Measurements from ENCODE around the gene ISG20. TPM values are rescaled to one million over a fixed set of nuclear protein-coding genes. Genes with fewer than 3 reads are reported as not detected.

Gene ISG20
- total RNA-seq, 2 experiments from 2014 or later: 310 to 345 TPM

DNA sequence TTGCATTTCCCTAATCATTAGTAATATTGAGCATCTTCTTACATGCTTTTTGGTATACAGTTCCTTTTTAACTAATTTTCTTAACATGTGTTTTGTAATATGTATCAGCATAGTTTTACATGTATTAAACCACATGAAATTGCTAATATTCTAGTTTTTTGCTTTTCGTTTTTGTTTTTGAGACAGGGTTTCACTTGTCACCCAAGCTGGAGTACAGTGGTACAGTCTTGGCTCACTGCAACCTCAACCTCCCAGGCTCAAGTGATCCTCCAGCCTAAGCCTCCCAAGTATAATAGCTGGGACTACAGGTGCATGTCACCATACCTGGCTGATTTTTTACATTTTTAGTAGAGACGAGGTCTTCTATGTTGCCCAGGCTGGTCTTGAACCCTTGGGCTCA, 4.4 kb upstream of the ISG20 start:
- peaks cover 5% of the 10 kb centered on the region; the same call in 1 of the 2 replicates for H4K20me1 ChIP-seq (ENCODE audit: insufficient read depth, low read length)
- no peak for TF ChIP-seq EZH2phosphoT487 (IDR thresholded peaks at IDR 0.05; ENCODE audit: borderline replicate concordance, low read depth, low read length)
- no peak for TF ChIP-seq CTCF (conservative IDR thresholded peaks at IDR 0.05; ENCODE audit: low read length)
- no peak for DNase-seq (ENCODE audit: low spot score)
- peak overlapping the region; percentile 97 for H3K4me2 ChIP-seq (ENCODE audit: low read length)
- peaks cover 65% of the 10 kb centered on the region for H3K79me2 ChIP-seq (ENCODE audit: insufficient read depth, low read depth, low read length)
- intact Hi-C loops (cut with micrococcal nuclease; ENCODE audit: unreplicated experiment): no loop called here
- CTCF ChIA-PET (ENCODE audit: unreplicated experiment): interaction anchor here (0.8 kb wide), 1 partner anchor 11 kb away, joined by 3 read pairs; no protein-coding TSS in a partner anchor
- H3K9me2 ChIP-seq (ENCODE audit: insufficient read depth, low read length): no peaks in the 10 kb centered on the region
- H3K4me1 ChIP-seq (ENCODE audit: insufficient read depth, low read length, poor library complexity, severe bottlenecking): peaks cover 74% of the 10 kb centered on the region
- H3K36me3 ChIP-seq (ENCODE audit: insufficient read depth, low read length): peaks cover 69% of the 10 kb centered on the region
- H3K27ac ChIP-seq (ENCODE audit: low read depth, low read length, poor library complexity, severe bottlenecking): peak overlapping the region; percentile 97
- POLR2A ChIA-PET: interaction anchor here (1.2 to 1.5 kb wide), 3 partner anchors 10 to 24 kb away, joined by 4 to 6 read pairs (median 4); no protein-coding TSS in a partner anchor
- no peaks in the 10 kb centered on the region for H3K9me3 ChIP-seq (ENCODE audit: low read length)
- no TSS peak for BruUV-seq (replicated peaks)
- peak overlapping the region; percentile 17 for H3K4me3 ChIP-seq (ENCODE audit: low read depth, low read length, poor library complexity, severe bottlenecking)
- H2AFZ ChIP-seq (ENCODE audit: low read length): no peak overlapping the region

- Histone ChIP-seq H4K20me1 (ENCODE audit: insufficient read depth, low read length) (no peaks in the 10 kb centered on the region), H3K4me1 (ENCODE audit: insufficient read depth, low read length, poor library complexity, severe bottlenecking) (peaks cover 74% of the 10 kb centered on the region), H3K36me3 (ENCODE audit: insufficient read depth, low read length) (peaks cover 66% of the 10 kb centered on the region), H3K27ac (ENCODE audit: low read depth, low read length, poor library complexity, severe bottlenecking) (peak overlapping the region; percentile 97), H3K4me3 (ENCODE audit: low read depth, low read length, poor library complexity, severe bottlenecking) (peak overlapping the region; percentile 58), H3K9me2 (ENCODE audit: insufficient read depth, low read length) (no peaks in the 10 kb centered on the region), H3K4me2 (ENCODE audit: low read length) (peak overlapping the region; percentile 97), H3K79me2 (ENCODE audit: insufficient read depth, low read depth, low read length) (peaks cover 67% of the 10 kb centered on the region), H2AFZ (ENCODE audit: low read length) (peak overlapping the region; percentile 14; the same call in 1 of the 2 replicates), H3K9me3 (ENCODE audit: low read length) (no peaks in the 10 kb centered on the region)
- intact Hi-C loops (cut with micrococcal nuclease; ENCODE audit: unreplicated experiment): no loop called here
- POLR2A ChIA-PET: interaction anchor here (0.5 to 1.7 kb wide), 7 partner anchors 8 to 710 kb away, joined by 3 to 8 read pairs (median 4); no protein-coding TSS in a partner anchor
- DNase-seq (ENCODE audit: low spot score): peak; percentile 86
- CTCF ChIA-PET (ENCODE audit: unreplicated experiment): interaction anchor here (0.5 to 0.8 kb wide), 2 partner anchors 10 to 382 kb away, joined by 3 read pairs; no protein-coding TSS in a partner anchor
- TF ChIP-seq CTCF (conservative IDR thresholded peaks at IDR 0.05; ENCODE audit: low read length): no peak
- TF ChIP-seq EZH2phosphoT487 (IDR thresholded peaks at IDR 0.05; ENCODE audit: borderline replicate concordance, low read depth, low read length): no peak
- no TSS peak for BruUV-seq (replicated peaks)
Observed at GRCh38 chr15:88635318-88635717, 3.5 kb upstream of the ISG20 start.

GRCh38 chr15:88636050-88636449, 2.8 kb upstream of the ISG20 start:
- Histone ChIP-seq H3K4me3 (ENCODE audit: low read depth, low read length, poor library complexity, severe bottlenecking) (peak overlapping the region; percentile 58), H3K4me2 (ENCODE audit: low read length) (peak overlapping the region; percentile 97), H3K4me1 (ENCODE audit: insufficient read depth, low read length, poor library complexity, severe bottlenecking) (peaks cover 80% of the 10 kb centered on the region), H4K20me1 (ENCODE audit: insufficient read depth, low read length) (no peaks in the 10 kb centered on the region), H3K9me2 (ENCODE audit: insufficient read depth, low read length) (no peaks in the 10 kb centered on the region), H3K36me3 (ENCODE audit: insufficient read depth, low read length) (peaks cover 66% of the 10 kb centered on the region), H2AFZ (ENCODE audit: low read length) (no peak overlapping the region), H3K9me3 (ENCODE audit: low read length) (no peaks in the 10 kb centered on the region), H3K79me2 (ENCODE audit: insufficient read depth, low read depth, low read length) (peaks cover 68% of the 10 kb centered on the region), H3K27ac (ENCODE audit: low read depth, low read length, poor library complexity, severe bottlenecking) (peak overlapping the region; percentile 97)
- no peak for DNase-seq (ENCODE audit: low spot score)
- TF ChIP-seq EZH2phosphoT487 (IDR thresholded peaks at IDR 0.05; ENCODE audit: borderline replicate concordance, low read depth, low read length): no peak
- no peak for TF ChIP-seq CTCF (conservative IDR thresholded peaks at IDR 0.05; ENCODE audit: low read length)
- intact Hi-C loops (cut with micrococcal nuclease; ENCODE audit: unreplicated experiment): no loop called here
- ChIA-PET POLR2A (interaction anchor here (0.7 to 1.7 kb wide), 5 partner anchors 7 to 23 kb away, joined by 3 to 8 read pairs (median 4); no protein-coding TSS in a partner anchor), CTCF (ENCODE audit: unreplicated experiment) (interaction anchor here (0.5 kb wide), 1 partner anchor 381 kb away, joined by 3 read pairs; no protein-coding TSS in a partner anchor)
- no TSS peak for BruUV-seq (replicated peaks)
